Measurements from ENCODE around the gene SLFN14.

The SLFN14 gene

GRCh38 chr17:35546487-35546886 lies 14.1 kb downstream of the SLFN14 start:
- no peak for TF ChIP-seq CTCF (IDR thresholded peaks at IDR 0.05; ENCODE audit: extremely low read depth, missing control alignments)
- DNase-seq (ENCODE audit: low spot score) = no peak

GRCh38 chr17:35545150-35545549 lies 15.5 kb downstream of the SLFN14 start:
- TF ChIP-seq CTCF (IDR thresholded peaks at IDR 0.05; ENCODE audit: extremely low read depth, missing control alignments) = no peak
- no peak for DNase-seq (ENCODE audit: low spot score)

- TF ChIP-seq CTCF (IDR thresholded peaks at IDR 0.05; ENCODE audit: extremely low read depth, missing control alignments) = no peak
Observed at GRCh38 chr17:35543856-35544255, 16.8 kb downstream of the SLFN14 start.

DNA sequence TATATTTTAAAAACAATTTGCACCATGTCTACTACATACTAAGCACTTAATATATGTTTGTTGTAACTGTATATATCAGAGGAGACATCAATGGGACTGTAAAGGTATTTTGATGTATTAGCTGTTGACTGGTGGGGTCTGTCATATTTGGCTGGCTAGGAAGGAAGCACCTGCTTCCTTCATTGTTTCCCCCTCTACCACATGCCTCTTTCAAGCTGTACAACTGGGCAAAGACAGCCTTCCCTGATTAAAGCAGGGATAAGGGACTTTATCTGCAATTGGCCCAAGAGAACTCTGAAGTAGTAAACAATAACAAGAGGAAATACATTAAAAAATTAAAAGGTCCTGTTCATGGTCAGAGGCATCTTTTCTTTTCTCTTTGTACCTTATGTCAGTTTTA lies 17.6 kb downstream of the SLFN14 start:
- no peak for DNase-seq (ENCODE audit: low spot score)

More at GRCh38 chr17:35543856-35544255, 16.8 kb downstream of the SLFN14 start:
- no peak for DNase-seq (ENCODE audit: low spot score)

GRCh38 chr17:35541434-35541833 lies 19.2 kb downstream of the SLFN14 start:
- no peak for DNase-seq (ENCODE audit: low spot score)
- no peak for TF ChIP-seq CTCF (IDR thresholded peaks at IDR 0.05; ENCODE audit: extremely low read depth, missing control alignments)

More for the DNA sequence above, 17.6 kb downstream of the SLFN14 start:
- no peak for TF ChIP-seq CTCF (IDR thresholded peaks at IDR 0.05; ENCODE audit: extremely low read depth, missing control alignments)

DNA sequence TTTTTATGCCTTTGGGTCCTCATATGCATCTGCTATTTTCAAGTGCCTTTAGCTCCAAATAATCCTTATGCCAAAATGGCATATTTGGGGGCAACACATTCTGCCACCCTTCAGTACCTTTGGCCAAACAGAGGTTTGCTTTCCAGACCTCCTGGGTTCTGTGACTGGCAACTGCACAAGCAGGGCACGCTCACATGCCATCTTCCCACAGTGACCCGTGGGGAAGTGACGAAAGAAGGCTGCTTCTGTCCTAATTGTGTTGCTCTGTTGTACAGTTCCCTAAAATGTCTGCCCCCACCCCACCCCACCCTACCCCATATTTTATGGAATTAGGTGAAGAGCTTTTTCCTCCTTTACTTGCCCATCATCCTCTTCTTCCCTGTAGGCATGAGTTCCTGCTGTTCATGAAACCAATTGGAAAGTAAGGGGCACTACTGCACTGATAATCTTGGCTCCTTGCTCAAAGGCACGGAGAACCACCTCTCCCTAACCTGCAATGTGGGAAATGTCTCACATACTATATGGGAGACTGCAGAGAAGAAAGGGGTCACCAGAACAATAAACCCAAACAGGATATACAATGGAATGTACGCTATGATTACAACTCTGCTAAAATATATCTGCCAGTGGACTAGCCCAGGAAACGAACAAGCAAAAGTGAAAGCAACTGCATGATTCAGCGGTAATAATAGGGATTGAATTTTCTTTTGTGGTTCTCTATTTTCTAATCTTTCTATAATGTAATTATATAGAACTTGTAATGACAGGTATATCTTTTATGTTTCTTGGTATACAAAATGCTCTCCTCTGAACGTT lies 19.8 kb downstream of the SLFN14 start:
- no peak for TF ChIP-seq CTCF (IDR thresholded peaks at IDR 0.05; ENCODE audit: extremely low read depth, missing control alignments)
- peak; percentile 30 for DNase-seq (ENCODE audit: low spot score)

- DNase-seq (ENCODE audit: low spot score) = no peak
- TF ChIP-seq CTCF (IDR thresholded peaks at IDR 0.05; ENCODE audit: extremely low read depth, missing control alignments) = no peak
Observed at GRCh38 chr17:35539659-35540026, 21.0 kb downstream of the SLFN14 start.
